ENCODE data around the gene LDLRAD4. TPM values are rescaled to one million over a fixed set of nuclear protein-coding genes. Genes with fewer than 3 reads are reported as not detected.

LDLRAD4 gene
- total RNA-seq, 1 donor from 2014 or later: 34.5 TPM

GRCh38 chr18:13184396-13184795, 34.2 kb upstream of the LDLRAD4 start:
- H3K27me3 Mint-ChIP-seq (ENCODE audit: insufficient read depth): peaks cover 8% of the 10 kb centered on the region

GRCh38 chr18:13185675-13186198, 32.8 kb upstream of the LDLRAD4 start:
- intact Hi-C loops (cut with micrococcal nuclease): no loop called here
- DNase-seq (ENCODE audit: low spot score): no peak
- H3K4me3 Mint-ChIP-seq: no peak overlapping the region
- no peaks in the 10 kb centered on the region for H3K9me3 Mint-ChIP-seq
- H3K27me3 Mint-ChIP-seq (ENCODE audit: insufficient read depth): peaks cover 11% of the 10 kb centered on the region
- H3K36me3 Mint-ChIP-seq (ENCODE audit: low read depth): no peaks in the 10 kb centered on the region
- no peaks in the 10 kb centered on the region for H3K4me1 Mint-ChIP-seq (ENCODE audit: low read depth)
- no peak overlapping the region for H3K27ac Mint-ChIP-seq

More at GRCh38 chr18:13184396-13184795, 34.2 kb upstream of the LDLRAD4 start:
- no peaks in the 10 kb centered on the region for H3K36me3 Mint-ChIP-seq (ENCODE audit: low read depth)
- no peak overlapping the region for H3K4me3 Mint-ChIP-seq
- H3K9me3 Mint-ChIP-seq: no peaks in the 10 kb centered on the region
- H3K27ac Mint-ChIP-seq: no peak overlapping the region
- DNase-seq (ENCODE audit: low spot score): no peak
- intact Hi-C loops (cut with micrococcal nuclease): no loop called here
- peaks cover 7% of the 10 kb centered on the region for H3K4me1 Mint-ChIP-seq (ENCODE audit: low read depth)

GRCh38 chr18:13186687-13187086, 31.9 kb upstream of the LDLRAD4 start:
- H3K27me3 Mint-ChIP-seq (ENCODE audit: insufficient read depth): peaks cover 10% of the 10 kb centered on the region
- intact Hi-C loops (cut with micrococcal nuclease): no loop called here
- no peak overlapping the region for H3K4me3 Mint-ChIP-seq
- no peak for DNase-seq (ENCODE audit: low spot score)
- H3K9me3 Mint-ChIP-seq: no peaks in the 10 kb centered on the region
- H3K36me3 Mint-ChIP-seq (ENCODE audit: low read depth): no peaks in the 10 kb centered on the region
- H3K27ac Mint-ChIP-seq: no peak overlapping the region
- H3K4me1 Mint-ChIP-seq (ENCODE audit: low read depth): no peaks in the 10 kb centered on the region

GRCh38 chr18:13187498-13187897, 31.1 kb upstream of the LDLRAD4 start:
- no peaks in the 10 kb centered on the region for H3K4me1 Mint-ChIP-seq (ENCODE audit: low read depth)
- intact Hi-C loops (cut with micrococcal nuclease): no loop called here

GRCh38 chr18:13191031-13191430, 27.5 kb upstream of the LDLRAD4 start:
- no peaks in the 10 kb centered on the region for H3K36me3 Mint-ChIP-seq (ENCODE audit: low read depth)
- H3K27me3 Mint-ChIP-seq (ENCODE audit: insufficient read depth): peaks cover 14% of the 10 kb centered on the region
- no peak overlapping the region for H3K4me3 Mint-ChIP-seq
- no peak for DNase-seq (ENCODE audit: low spot score)
- H3K27ac Mint-ChIP-seq: no peak overlapping the region
- intact Hi-C loops (cut with micrococcal nuclease): no loop called here
- H3K4me1 Mint-ChIP-seq (ENCODE audit: low read depth): no peaks in the 10 kb centered on the region
- H3K9me3 Mint-ChIP-seq: no peaks in the 10 kb centered on the region

More at GRCh38 chr18:13187498-13187897, 31.1 kb upstream of the LDLRAD4 start:
- no peak overlapping the region for H3K27ac Mint-ChIP-seq
- peaks cover 10% of the 10 kb centered on the region for H3K27me3 Mint-ChIP-seq (ENCODE audit: insufficient read depth)
- H3K9me3 Mint-ChIP-seq: no peaks in the 10 kb centered on the region
- DNase-seq (ENCODE audit: low spot score): no peak
- no peaks in the 10 kb centered on the region for H3K36me3 Mint-ChIP-seq (ENCODE audit: low read depth)
- H3K4me3 Mint-ChIP-seq: no peak overlapping the region

GRCh38 chr18:13191779-13192178, 26.8 kb upstream of the LDLRAD4 start:
- H3K9me3 Mint-ChIP-seq: no peaks in the 10 kb centered on the region

GRCh38 chr18:13192970-13193369, 25.6 kb upstream of the LDLRAD4 start:
- Mint-ChIP-seq H3K9me3 (peaks cover 2% of the 10 kb centered on the region), H3K4me1 (ENCODE audit: low read depth) (no peaks in the 10 kb centered on the region), H3K4me3 (no peak overlapping the region), H3K36me3 (ENCODE audit: low read depth) (no peaks in the 10 kb centered on the region), H3K27me3 (ENCODE audit: insufficient read depth) (peaks cover 16% of the 10 kb centered on the region), H3K27ac (no peak overlapping the region)
- intact Hi-C loops (cut with micrococcal nuclease): no loop called here
- DNase-seq (ENCODE audit: low spot score): no peak

More at GRCh38 chr18:13191779-13192178, 26.8 kb upstream of the LDLRAD4 start:
- no peak for DNase-seq (ENCODE audit: low spot score)
- no peaks in the 10 kb centered on the region for H3K36me3 Mint-ChIP-seq (ENCODE audit: low read depth)
- intact Hi-C loops (cut with micrococcal nuclease): no loop called here
- H3K27me3 Mint-ChIP-seq (ENCODE audit: insufficient read depth): peaks cover 15% of the 10 kb centered on the region
- H3K4me3 Mint-ChIP-seq: no peak overlapping the region
- no peak overlapping the region for H3K27ac Mint-ChIP-seq
- no peaks in the 10 kb centered on the region for H3K4me1 Mint-ChIP-seq (ENCODE audit: low read depth)

GRCh38 chr18:13194239-13194638, 24.3 kb upstream of the LDLRAD4 start:
- Mint-ChIP-seq H3K27me3 (ENCODE audit: insufficient read depth) (peaks cover 22% of the 10 kb centered on the region), H3K9me3 (peaks cover 12% of the 10 kb centered on the region), H3K36me3 (ENCODE audit: low read depth) (peaks cover under 1% of the 10 kb centered on the region), H3K4me1 (ENCODE audit: low read depth) (no peaks in the 10 kb centered on the region), H3K27ac (no peak overlapping the region), H3K4me3 (no peak overlapping the region)
- no peak for DNase-seq (ENCODE audit: low spot score)
- intact Hi-C loops (cut with micrococcal nuclease): no loop called here

GRCh38 chr18:13198701-13199100, 19.9 kb upstream of the LDLRAD4 start:
- Mint-ChIP-seq H3K27ac (no peak overlapping the region), H3K4me1 (ENCODE audit: low read depth) (no peaks in the 10 kb centered on the region), H3K27me3 (ENCODE audit: insufficient read depth) (peaks cover 26% of the 10 kb centered on the region), H3K36me3 (ENCODE audit: low read depth) (peaks cover 4% of the 10 kb centered on the region), H3K4me3 (no peak overlapping the region), H3K9me3 (peaks cover 34% of the 10 kb centered on the region)
- intact Hi-C loops (cut with micrococcal nuclease): no loop called here
- DNase-seq (ENCODE audit: low spot score): no peak

GRCh38 chr18:13199169-13199568, 19.4 kb upstream of the LDLRAD4 start:
- Mint-ChIP-seq H3K9me3 (peaks cover 34% of the 10 kb centered on the region), H3K4me1 (ENCODE audit: low read depth) (no peaks in the 10 kb centered on the region), H3K4me3 (no peak overlapping the region), H3K36me3 (ENCODE audit: low read depth) (peaks cover 4% of the 10 kb centered on the region), H3K27ac (no peak overlapping the region), H3K27me3 (ENCODE audit: insufficient read depth) (peaks cover 26% of the 10 kb centered on the region)
- intact Hi-C loops (cut with micrococcal nuclease): no loop called here
- no peak for DNase-seq (ENCODE audit: low spot score)

- Mint-ChIP-seq H3K9me3 (peaks cover 34% of the 10 kb centered on the region), H3K27ac (no peak overlapping the region), H3K4me3 (no peak overlapping the region), H3K36me3 (ENCODE audit: low read depth) (peaks cover 4% of the 10 kb centered on the region), H3K4me1 (ENCODE audit: low read depth) (no peaks in the 10 kb centered on the region), H3K27me3 (ENCODE audit: insufficient read depth) (peaks cover 26% of the 10 kb centered on the region)
- intact Hi-C loops (cut with micrococcal nuclease): no loop called here
- DNase-seq (ENCODE audit: low spot score): no peak
Measured at GRCh38 chr18:13201292-13201691, 17.3 kb upstream of the LDLRAD4 start.

GRCh38 chr18:13202571-13202970, 16.0 kb upstream of the LDLRAD4 start:
- H3K27me3 Mint-ChIP-seq (ENCODE audit: insufficient read depth): peaks cover 34% of the 10 kb centered on the region
- intact Hi-C loops (cut with micrococcal nuclease): no loop called here
- H3K4me1 Mint-ChIP-seq (ENCODE audit: low read depth): peaks cover 7% of the 10 kb centered on the region
- peaks cover 34% of the 10 kb centered on the region for H3K9me3 Mint-ChIP-seq
- peaks cover 6% of the 10 kb centered on the region for H3K36me3 Mint-ChIP-seq (ENCODE audit: low read depth)
- no peak overlapping the region for H3K4me3 Mint-ChIP-seq
- no peak for DNase-seq (ENCODE audit: low spot score)
- H3K27ac Mint-ChIP-seq: no peak overlapping the region

- intact Hi-C loops (cut with micrococcal nuclease): no loop called here
- peaks cover 12% of the 10 kb centered on the region for H3K4me1 Mint-ChIP-seq (ENCODE audit: low read depth)
- no peak overlapping the region for H3K4me3 Mint-ChIP-seq
- DNase-seq (ENCODE audit: low spot score): no peak
- H3K9me3 Mint-ChIP-seq: peaks cover 3% of the 10 kb centered on the region
- H3K27ac Mint-ChIP-seq: no peak overlapping the region
- H3K27me3 Mint-ChIP-seq (ENCODE audit: insufficient read depth): peaks cover 36% of the 10 kb centered on the region
- peaks cover 2% of the 10 kb centered on the region for H3K36me3 Mint-ChIP-seq (ENCODE audit: low read depth)
Measured at GRCh38 chr18:13206301-13206700, 12.3 kb upstream of the LDLRAD4 start.

- no peak for DNase-seq (ENCODE audit: low spot score)
- intact Hi-C loops (cut with micrococcal nuclease): no loop called here
- Mint-ChIP-seq H3K27me3 (ENCODE audit: insufficient read depth) (peaks cover 38% of the 10 kb centered on the region), H3K36me3 (ENCODE audit: low read depth) (peaks cover 2% of the 10 kb centered on the region), H3K4me3 (no peak overlapping the region), H3K4me1 (ENCODE audit: low read depth) (peaks cover 12% of the 10 kb centered on the region), H3K27ac (no peak overlapping the region), H3K9me3 (peaks cover 3% of the 10 kb centered on the region)
Measured at GRCh38 chr18:13207294-13207693, 11.3 kb upstream of the LDLRAD4 start.

Data from activated T-helper 1 cell treated with anti-CD3 and anti-CD28 coated beads, Interleukin-12 subunit alpha, Interleukin-12 subunit beta, Interleukin-2, Interleukin-4 antibody, amounts not matched to agents 30 ng/mL and 10 ng/mL and 1 ng/mL, durations not matched to agents 14 hours and 24 hours and 36 hours (primary cell).